GM10847 (cell line): Measurements from ENCODE around the gene GNG11.

Experiments used
- POLR2A ChIP-seq: IDR thresholded peaks from 2 replicates; pipeline ENCODE4 v1.6.1; 2011; ENCODE audit not compliant: insufficient read length; ENCODE audit errors: extremely low read depth

Gene GNG11

DNA sequence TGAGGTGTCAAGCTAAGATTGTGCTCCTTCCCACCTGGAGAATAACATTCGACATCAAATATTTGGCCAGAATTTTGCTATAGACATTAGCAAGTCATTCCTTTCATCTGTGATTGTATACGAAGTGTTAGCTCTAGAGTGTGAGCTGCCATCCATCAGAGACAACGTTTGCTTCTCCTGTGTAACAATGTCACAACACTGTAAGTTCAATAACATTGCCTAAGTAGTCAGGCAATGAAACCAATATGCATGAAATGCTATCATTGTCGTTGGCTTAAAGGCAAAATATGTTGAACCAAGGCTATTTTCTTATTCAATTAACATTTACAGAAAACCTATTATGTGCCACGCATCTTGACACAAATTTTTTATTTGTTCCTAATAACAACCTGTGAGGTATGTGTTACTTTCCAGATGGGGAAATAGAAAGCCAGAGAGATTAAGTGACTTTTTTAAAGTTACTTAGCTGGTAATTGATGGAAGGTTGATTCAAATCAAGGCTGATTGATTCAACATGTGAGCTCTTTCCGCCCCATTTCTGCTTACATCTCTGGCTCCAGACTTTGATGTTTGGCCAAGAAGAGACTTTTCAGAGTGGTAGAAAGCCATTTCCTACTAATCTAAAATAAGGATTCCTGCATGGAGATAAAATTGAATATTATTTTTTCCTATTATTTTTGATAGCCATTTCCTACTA, 50.6 kb downstream of the GNG11 start:
- no peak for TF ChIP-seq POLR2A

DNA sequence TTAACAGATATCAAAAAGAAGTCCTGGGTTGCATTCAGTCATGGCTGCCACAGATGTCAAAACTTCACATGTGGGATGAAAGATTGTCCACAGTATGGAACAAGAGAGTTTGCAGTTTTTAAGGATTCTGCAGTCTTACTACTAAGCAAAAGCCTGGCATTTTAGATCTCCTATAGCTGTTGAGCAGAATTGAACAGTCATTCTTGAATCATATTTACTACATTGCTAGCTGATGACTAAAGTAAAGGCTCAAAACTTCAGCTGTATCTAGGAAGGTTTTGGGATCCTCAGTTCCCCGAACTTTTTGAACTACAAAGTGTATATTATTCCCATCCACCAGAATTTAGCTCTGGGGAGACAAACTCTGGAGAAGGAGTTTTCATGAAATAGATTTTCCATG, 51.6 kb downstream of the GNG11 start:
- no peak for TF ChIP-seq POLR2A

DNA sequence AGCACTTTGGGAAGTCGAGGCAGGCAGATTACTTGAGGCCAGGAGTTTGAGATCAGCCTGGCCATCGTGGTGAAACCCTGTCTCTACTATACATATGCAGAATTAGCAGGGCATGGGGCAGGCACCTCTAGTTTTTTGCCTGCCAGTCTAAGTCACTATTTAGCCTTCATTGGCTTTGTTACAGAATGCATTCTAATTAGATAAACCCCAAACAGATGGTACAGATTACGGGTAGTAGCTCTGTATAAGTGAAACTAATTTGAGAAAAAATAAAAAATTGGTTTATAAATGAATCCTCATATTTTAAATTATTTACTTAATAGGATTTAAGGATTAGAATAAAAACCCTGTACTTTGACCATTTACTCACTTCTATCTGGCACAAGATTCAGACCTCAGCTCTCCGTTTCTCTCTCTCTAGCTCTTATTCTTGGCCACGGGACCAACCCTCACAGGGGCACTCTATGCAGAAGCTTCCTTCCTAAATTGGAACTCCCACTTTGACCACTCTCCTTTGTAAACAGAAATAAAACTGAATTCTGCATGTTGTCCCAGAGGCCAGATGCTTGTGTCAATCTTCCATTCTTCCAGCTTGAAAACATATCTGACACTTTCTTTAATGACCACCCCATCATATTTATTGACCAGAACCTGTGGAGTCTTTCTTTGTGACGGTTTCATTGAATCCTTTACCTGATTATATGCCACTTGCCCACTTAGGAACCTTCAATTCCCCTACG, 55.8 kb downstream of the GNG11 start:
- TF ChIP-seq POLR2A, result no peak
